HG03280 (cell line): Measurements from ENCODE around the gene USH2A.

Experiments used
- ATAC-seq: cut with Tn5 transposase; IDR thresholded peaks from one replicate; pipeline ENCODE4 v1.9.1; 2021; ENCODE audit warnings: mild to moderate bottlenecking, moderate library complexity; ENCODE audit not compliant: unreplicated experiment

USH2A gene, protein sequence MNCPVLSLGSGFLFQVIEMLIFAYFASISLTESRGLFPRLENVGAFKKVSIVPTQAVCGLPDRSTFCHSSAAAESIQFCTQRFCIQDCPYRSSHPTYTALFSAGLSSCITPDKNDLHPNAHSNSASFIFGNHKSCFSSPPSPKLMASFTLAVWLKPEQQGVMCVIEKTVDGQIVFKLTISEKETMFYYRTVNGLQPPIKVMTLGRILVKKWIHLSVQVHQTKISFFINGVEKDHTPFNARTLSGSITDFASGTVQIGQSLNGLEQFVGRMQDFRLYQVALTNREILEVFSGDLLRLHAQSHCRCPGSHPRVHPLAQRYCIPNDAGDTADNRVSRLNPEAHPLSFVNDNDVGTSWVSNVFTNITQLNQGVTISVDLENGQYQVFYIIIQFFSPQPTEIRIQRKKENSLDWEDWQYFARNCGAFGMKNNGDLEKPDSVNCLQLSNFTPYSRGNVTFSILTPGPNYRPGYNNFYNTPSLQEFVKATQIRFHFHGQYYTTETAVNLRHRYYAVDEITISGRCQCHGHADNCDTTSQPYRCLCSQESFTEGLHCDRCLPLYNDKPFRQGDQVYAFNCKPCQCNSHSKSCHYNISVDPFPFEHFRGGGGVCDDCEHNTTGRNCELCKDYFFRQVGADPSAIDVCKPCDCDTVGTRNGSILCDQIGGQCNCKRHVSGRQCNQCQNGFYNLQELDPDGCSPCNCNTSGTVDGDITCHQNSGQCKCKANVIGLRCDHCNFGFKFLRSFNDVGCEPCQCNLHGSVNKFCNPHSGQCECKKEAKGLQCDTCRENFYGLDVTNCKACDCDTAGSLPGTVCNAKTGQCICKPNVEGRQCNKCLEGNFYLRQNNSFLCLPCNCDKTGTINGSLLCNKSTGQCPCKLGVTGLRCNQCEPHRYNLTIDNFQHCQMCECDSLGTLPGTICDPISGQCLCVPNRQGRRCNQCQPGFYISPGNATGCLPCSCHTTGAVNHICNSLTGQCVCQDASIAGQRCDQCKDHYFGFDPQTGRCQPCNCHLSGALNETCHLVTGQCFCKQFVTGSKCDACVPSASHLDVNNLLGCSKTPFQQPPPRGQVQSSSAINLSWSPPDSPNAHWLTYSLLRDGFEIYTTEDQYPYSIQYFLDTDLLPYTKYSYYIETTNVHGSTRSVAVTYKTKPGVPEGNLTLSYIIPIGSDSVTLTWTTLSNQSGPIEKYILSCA (N-terminal part only)

GRCh38 chr1:216422821-216423520 lies at the start of gene USH2A:
TSS of gene USH2A (minus strand) at chr1:216423448. CDS start at chr1:216422336, 1,112 bp downstream.
- no peak for ATAC-seq

DNA sequence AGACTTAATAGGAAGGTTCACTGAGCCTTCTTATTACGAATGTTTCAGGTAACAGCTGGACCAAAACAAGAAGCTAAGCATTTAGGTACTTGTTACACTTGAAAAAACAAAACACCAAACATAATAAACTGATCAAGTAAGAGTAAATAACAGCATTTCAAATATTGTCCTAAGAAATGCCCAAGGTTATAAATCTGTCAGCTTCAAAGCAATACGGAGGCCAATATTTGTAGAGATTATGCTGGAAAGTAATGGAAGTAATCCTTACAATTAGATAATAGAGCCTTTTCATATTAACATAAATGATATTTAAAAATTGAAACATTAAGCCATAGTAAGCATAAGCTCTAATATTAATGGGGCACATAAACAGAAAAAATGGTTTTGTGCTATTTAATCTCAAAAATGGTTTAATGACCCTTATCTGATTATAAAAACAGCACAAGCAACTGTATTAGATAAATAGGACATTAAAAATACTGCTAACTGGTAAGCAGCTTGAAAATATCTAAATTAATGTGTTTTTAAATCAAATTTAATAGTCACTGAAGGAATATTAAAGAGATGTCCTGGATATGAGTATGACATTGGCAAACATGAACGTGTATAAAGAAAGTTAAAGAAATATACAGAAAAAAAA lies 43.0 kb upstream of the USH2A start:
- no peak for ATAC-seq

DNA sequence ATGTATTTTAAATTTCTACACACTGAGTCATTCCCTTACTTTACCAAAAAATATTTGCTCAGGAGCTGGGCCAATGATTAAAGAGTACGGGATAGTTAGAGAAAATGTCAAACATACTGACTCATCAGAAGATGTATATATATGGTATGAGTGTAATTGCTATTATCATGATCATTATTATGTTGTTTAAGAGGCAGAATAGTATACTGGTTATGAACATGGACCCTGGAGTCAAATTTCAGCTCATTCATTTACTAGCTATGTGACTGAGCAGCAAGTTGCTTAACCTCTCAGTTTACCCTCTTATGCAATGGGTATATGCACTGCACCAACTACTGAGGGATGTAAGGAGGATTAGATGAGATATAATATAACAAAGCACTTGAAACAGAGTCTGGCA lies 41.2 kb upstream of the USH2A start:
- no peak for ATAC-seq

DNA sequence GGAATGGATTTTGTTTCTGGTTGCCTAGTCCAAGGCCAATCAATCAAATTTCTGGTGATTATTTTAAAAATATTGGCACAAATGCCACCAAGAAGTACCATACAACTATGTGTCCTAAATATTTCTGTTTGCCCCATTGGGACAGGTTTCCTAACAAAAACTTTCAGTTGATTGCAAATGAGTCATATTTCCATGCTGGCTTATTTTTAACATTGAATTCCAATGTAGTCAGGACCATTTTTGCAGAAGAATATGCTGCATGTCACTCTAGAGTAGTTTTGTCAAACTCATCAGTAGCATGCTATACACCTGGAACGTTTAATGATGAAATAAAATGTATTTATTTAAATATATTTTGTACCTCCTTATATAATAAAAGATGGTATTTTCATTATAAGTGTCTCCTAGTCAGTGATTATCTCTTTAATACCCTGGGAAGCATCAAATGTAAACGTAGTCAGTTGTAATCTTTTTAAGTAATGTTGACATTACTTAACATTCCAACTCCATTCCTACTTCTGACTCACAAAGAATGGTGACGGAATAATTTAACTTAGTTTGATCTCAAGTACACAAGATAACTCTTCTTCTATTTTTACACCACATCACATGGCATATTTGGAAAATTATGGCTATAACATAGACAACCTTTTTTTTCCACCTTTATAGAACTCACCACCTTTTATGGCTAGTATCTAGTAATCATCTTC lies 39.0 kb upstream of the USH2A start:
- ATAC-seq, result no peak

GRCh38 chr1:216461466-216461865 lies 38.2 kb upstream of the USH2A start:
- ATAC-seq, result no peak

DNA sequence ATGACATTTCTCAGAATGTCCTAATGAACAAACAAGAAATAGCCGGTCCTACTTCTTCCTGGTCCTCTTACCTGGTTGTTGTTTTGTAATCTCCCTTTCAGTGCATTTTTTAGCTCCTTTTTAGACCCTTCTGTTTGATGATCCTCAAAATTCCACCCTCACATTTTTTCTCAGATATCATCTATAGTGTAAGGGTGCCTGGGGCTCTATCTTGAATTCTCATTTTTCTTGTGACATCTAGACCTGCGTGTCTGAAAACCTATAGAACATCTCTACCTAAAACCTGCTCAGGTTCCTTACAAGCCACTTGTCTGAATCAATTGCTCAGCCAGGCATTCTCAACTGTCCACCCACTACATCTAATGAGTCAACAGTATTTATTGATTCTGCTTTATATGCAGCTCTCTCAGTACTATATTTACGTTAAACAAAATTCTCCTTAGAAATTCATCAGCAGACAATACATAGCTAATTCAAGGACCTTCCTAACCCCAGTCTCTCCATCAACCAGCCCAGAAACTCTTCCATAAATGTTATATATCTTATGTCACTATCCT lies 36.5 kb upstream of the USH2A start:
- no peak for ATAC-seq

DNA sequence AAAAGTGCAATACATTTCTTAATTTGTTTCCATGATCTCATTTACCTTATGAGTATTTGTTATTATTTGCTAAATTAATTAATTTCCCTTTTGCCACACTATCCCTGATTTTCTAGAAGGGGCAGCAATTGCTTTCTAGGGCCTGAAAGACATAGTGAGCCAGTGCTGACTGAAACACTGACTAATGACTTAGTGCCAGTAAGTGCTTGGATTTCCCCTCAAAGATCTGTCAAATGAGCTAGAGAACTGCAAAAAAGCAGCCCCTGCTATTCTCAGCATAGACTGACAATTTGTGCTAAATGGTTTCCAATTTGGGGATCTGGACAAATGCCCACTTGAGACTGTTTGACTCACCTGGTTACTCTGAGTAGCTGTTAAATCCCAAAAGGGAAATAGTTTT lies 35.6 kb upstream of the USH2A start:
- no peak for ATAC-seq

GRCh38 chr1:216457356-216457755 lies 34.1 kb upstream of the USH2A start:
- ATAC-seq, result no peak

GRCh38 chr1:216456682-216457081 lies 33.4 kb upstream of the USH2A start:
- ATAC-seq, result no peak

DNA sequence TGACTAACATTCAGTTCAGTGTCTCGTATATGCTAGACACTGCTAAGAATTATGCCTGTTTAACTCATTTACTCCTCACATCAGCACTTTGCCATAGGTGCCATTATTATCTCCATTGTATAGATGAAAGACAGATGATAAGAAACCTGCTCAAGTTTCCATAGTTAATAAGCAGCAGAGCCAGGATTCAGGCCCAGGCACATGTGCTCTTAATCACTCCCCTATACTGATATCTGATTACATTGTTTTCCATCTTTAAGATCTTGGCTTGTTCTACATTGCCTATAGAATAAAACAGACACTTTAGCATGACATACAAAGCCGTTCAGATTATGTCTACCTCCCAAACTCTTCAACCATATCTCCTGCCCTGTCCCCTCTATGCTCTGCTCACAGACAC lies 30.5 kb upstream of the USH2A start:
- ATAC-seq, result no peak

DNA sequence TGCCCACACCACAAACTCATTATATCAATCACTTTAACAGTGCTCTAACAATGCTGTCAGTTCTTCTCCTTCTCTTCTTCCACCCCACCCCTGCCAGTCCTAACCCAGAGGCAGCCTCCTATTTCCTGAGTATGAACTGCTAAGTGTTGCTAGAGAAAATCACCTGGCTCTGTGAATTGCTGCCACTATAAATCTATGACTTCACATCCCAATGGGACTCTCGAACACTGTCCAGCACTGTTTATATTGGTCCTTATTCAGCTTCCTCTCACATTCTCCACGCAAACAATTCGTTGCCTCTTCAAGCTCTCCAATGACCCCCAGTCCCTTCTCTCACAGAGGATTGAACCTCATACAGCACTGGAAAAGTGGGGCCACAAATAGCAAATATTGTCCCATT lies 27.0 kb upstream of the USH2A start:
- ATAC-seq, result no peak

DNA sequence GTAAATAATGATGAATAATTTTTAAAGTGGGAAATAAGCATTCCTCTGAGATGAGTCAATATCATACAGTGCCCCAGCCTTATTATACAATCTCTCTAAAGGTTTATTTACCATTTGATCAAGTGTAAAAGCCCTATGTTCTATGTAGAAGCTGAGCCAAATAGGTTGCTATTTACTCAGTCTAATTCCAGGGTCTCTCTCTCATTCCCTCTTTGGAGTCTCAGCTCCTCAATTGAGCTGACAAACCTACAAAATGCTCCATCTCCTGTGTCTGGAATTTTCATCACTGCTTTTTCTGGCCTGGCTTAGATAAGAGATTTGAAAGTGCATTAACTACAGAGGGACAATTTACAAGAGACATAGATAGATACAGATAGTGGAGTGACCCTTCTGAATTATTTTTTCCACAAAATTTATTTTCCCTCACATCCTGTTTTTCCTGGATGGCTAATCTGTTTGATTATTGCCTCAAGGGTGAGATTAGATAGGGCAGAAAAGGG lies 24.8 kb upstream of the USH2A start:
- ATAC-seq, result no peak

- ATAC-seq, result no peak
Measured at GRCh38 chr1:216437603-216438002, 14.4 kb upstream of the USH2A start.

DNA sequence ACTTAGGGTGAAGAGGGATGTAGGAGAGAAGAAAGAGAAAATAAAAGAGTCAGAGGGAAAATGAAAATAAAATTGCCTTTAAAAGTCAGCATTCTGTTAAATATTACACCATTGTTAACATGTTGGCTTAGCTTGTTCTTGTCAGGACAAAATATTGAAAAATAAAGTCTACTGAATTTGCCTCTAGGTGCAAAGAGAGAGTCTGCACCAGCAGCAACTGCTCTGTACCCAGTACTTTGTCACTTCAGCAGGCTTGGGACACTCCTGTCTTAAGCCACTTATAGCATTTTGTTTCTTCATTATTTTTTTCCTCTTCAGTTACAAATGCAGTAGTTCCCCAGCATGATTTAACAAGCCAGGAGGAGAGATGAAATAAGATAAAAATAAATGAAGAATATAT lies 11.0 kb upstream of the USH2A start:
- no peak for ATAC-seq

- no peak for ATAC-seq
Measured at GRCh38 chr1:216433175-216433574, 9.9 kb upstream of the USH2A start.

DNA sequence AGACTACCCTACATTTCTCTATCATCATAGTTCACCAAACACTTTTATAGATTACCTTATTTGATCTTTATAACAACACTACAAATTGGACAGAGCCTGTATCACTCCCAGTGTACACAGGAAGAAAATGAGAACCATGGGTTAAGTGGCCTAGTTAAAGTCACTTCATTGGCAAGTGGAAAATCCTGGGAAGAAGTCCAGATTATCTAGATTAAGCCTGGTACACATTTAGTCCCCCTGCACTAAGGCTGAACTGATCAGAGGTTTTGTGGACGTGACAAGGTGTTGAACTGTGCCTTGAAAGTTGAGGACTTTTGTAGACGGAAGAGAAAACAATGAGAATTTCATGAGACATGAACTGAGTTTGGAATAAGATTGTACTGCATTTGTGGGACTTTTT lies 7.5 kb upstream of the USH2A start:
- no peak for ATAC-seq

DNA sequence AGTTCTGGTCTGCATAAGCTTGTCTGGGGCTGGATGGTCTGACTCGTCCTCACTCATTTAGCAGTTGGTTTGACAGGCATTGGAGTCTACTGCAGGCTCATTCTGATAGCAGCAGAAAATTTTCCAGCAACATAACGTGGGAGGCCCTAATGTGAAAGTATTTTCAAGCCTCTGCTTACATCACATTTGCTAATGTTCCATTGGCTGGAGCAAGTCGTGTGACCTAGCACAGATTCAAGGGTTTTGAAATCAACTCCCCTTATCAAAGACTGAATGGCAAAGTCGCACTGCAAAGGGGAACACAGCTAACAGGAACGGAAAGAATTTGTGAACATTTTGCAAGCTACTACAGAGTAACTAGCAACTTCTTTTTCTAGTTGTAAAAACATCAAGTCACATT lies 2.3 kb upstream of the USH2A start:
- ATAC-seq, result no peak

GRCh38 chr1:216420746-216421145 lies 2.5 kb downstream of the USH2A start:
- no peak for ATAC-seq

DNA sequence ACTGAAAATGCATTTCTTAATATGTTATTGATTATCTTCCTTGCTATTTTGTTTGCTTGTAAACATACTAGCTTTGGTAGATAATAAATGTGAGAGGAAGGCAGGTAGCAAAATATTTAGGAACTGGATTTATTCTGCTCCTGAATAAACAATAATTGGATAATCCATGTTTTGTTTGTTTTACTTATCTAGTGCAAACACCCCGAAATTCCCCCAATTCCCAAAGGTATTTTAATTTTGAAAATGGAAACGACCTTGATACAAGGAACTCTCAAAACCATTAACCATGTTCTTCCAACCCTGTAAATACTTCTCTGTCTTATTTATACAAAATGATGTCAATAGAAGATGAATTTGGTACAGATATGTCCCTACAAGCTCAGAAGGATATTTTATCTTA lies 3.0 kb downstream of the USH2A start:
- ATAC-seq, result no peak
